Measurements from ENCODE around the gene CELF2.

Gene CELF2

DNA sequence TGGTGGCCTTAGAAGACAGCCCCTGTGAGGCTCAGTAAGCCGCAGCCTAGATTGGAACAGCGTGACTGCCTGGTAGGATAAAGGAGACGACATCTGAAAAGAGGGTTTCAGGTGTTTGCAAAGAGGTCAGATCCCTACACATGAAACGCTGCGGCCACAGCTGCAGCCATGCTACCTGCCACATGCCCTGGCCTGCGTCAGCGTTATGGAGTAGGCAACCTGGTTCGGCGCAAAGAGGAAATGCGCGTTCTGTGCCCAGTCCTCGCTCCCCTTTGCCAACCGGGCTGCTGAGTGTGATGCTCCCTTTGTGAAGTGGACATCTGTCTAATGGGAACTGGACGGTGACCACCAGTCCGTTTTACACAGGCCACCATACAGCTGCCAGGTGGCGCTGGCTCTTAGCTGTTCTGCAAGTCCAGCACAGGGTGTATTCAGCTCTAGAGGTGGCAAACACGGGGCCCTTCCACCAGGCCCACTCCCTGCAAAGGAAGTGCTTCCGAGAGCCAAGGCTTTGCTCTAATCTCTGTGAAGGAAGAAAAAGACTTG is 160.3 kb downstream of the CELF2 start:
- DNase-seq (ENCODE audit: low read depth), result no peak
- H3K4me3 ChIP-seq (replicated peaks; ENCODE audit: low read depth, low read length), result no peak overlapping the region
- TF ChIP-seq, protein P1, sequence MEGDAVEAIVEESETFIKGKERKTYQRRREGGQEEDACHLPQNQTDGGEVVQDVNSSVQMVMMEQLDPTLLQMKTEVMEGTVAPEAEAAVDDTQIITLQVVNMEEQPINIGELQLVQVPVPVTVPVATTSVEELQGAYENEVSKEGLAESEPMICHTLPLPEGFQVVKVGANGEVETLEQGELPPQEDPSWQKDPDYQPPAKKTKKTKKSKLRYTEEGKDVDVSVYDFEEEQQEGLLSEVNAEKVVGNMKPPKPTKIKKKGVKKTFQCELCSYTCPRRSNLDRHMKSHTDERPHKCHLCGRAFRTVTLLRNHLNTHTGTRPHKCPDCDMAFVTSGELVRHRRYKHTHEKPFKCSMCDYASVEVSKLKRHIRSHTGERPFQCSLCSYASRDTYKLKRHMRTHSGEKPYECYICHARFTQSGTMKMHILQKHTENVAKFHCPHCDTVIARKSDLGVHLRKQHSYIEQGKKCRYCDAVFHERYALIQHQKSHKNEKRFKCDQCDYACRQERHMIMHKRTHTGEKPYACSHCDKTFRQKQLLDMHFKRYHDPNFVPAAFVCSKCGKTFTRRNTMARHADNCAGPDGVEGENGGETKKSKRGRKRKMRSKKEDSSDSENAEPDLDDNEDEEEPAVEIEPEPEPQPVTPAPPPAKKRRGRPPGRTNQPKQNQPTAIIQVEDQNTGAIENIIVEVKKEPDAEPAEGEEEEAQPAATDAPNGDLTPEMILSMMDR (IDR thresholded peaks at IDR 0.05; ENCODE audit: low read length, missing control alignments), result no peak

DNA sequence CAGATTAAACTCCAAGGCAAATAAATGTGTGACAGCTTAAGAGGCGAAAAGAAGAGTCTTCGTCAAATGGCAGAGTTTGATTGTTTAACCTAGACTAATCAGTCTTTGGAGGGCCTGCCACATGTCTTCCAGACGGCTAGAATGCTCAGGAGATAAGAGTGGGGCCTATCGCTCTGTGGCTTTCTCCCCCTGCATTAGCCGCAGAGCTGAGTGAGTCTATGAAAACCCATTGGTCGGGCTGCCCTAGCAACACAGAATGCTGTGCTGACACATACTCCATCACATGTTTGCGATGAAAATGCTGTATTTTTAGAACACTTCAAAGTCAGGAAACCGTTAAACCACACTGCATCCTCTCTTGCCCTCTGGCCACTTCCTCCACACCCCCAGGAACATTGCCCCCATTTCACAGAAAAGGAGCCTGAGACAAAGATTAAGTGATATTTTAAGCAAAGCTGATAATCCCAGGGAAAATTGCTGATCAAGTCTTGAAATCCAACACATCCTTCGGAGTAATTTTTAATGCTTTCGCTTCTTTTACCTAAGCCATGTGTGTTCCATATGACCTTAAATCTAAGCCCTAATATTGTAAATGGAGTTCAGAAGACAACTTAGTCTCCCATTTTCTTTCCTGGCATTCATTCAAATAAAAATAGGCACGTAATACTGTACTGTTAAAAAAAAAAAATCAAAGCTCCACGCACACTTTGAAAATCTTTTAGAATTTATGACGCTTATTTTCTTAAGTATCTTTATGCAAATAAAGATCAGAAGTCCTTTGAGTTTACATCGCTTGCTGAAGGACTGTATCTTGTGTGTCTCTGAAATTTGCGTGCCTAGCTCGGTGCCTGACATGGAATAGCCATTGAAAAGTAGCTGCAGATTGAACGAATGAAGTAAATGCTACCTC is 161.2 kb downstream of the CELF2 start:
- peak; percentile 70 for DNase-seq (ENCODE audit: low read depth)
- TF ChIP-seq, protein P1 (IDR thresholded peaks at IDR 0.05; ENCODE audit: low read length, missing control alignments), result no peak
- no peak overlapping the region for H3K4me3 ChIP-seq (replicated peaks; ENCODE audit: low read depth, low read length)

GRCh38 chr10:11179516-11180105 is 161.9 kb downstream of the CELF2 start:
- DNase-seq (ENCODE audit: low read depth), result no peak
- TF ChIP-seq, protein P1 (IDR thresholded peaks at IDR 0.05; ENCODE audit: low read length, missing control alignments), result no peak
- H3K4me3 ChIP-seq (replicated peaks; ENCODE audit: low read depth, low read length), result no peak overlapping the region

DNA sequence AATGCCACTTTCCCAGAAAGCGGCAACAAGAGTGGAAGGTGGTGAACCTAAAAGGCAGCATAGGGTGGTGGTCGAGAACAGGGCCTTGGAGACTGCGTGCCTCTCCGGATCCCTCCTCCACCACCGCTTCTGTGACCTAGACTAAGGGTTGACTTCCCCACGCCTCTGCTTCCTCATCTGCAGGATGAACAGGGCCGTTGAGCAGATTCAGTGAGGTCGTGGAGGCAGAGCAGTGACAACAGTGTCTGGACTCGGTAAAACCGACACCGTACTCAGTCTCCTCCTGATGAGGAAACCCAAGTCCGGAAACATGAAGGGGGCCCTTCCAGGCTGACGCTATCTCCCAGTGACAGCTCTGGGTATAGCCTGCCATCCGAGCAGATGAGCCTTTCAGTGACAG is 162.6 kb downstream of the CELF2 start:
- TF ChIP-seq, protein P1 (IDR thresholded peaks at IDR 0.05; ENCODE audit: low read length, missing control alignments), result no peak
- no peak for DNase-seq (ENCODE audit: low read depth)
- no peak overlapping the region for H3K4me3 ChIP-seq (replicated peaks; ENCODE audit: low read depth, low read length)

DNA sequence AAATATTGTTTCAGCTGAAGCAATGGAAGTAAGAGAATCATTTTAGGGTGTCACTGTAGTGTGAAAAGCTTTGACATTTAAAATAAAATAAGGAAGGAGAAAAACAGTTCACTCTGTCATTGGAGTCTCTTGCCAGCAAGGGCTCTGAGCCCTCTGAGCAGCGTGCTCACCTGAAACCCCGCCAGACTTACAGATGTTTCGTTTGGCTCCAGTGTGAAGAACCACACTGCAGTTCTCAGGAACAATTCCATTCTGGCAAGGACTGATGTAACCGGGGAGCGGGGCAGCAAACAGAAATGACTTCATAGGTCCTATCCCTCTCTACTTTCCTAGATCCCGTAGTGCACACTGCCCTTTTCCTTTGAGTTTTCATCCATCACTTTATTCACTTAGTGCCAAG is 164.3 kb downstream of the CELF2 start:
- no peak for DNase-seq (ENCODE audit: low read depth)
- no peak overlapping the region for H3K4me3 ChIP-seq (replicated peaks; ENCODE audit: low read depth, low read length)
- TF ChIP-seq, protein P1 (IDR thresholded peaks at IDR 0.05; ENCODE audit: low read length, missing control alignments), result no peak

DNA sequence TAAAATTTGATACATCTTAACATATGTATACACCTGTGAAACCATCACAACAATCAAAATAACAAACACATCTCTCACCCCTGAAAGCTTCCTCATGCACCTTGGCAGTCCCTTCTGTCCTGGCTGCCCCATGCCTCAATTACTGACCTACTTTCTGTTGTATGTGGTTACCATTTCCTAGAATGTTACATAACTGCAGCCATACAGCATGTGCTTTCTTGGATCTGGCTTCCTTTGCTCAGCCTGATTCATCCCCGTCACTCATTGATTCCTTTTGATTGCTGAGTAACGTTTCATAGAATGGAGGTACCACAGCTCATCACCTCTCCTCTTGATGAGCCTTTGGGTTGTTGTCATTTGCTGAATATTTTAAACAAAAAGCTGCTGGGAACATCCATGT is 165.3 kb downstream of the CELF2 start:
- no peak overlapping the region for H3K4me3 ChIP-seq (replicated peaks; ENCODE audit: low read depth, low read length)
- TF ChIP-seq, protein P1 (IDR thresholded peaks at IDR 0.05; ENCODE audit: low read length, missing control alignments), result no peak
- no peak for DNase-seq (ENCODE audit: low read depth)
